ENCODE measurements around the gene NUDT22.
"Not testable (repeated sequence)": the region's sequence is repeated elsewhere in the genome, so short reads cannot be mapped to it uniquely, and the experiment has no call there.

NUDT22 gene

DNA sequence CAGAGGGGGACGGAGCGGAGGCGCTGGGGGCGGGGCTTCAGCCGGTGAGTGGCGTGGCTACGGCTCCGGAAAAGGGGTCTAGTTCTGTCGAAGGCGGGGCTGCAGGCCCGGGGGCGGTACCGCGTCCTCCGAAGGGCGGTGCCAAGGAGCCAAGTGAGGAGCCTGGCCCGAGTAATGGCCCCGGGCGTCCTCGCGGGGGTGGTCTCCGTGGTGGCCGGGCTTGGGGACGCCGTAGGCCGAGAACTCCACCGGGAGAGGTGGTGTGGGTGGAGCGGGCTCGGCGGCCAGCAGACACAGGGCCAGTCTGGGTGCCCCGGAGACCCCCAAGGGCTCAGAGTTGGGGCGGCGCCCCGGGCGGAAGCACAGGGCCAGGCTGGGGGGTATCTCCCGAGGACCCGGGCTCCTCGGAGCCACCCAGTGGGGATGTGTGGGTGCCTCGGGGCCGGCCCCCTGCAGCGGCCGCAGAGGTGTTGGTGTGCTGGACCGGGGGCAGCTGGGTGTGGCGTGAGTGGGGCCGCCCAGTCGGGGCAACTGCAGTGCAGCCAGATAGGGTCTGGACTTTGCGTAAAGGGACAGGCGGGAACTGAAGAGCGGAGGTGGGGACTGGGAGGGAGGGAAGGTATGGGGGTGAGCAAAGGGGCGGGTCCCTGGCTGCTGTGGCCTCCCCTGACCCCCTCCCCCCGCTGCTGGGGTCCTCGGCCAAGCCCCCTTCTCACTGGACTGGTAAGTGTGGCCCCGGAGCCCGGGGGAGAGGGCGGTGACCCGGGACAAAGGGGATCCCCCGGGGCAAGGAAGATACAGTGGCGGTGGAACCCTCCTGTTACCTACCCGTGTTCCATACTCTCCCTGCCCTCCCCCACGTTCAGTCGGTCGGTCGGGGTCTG is 15.7 kb downstream of the NUDT22 start:
- no peak for DNase-seq (ENCODE audit: low read depth, low spot score)

DNA sequence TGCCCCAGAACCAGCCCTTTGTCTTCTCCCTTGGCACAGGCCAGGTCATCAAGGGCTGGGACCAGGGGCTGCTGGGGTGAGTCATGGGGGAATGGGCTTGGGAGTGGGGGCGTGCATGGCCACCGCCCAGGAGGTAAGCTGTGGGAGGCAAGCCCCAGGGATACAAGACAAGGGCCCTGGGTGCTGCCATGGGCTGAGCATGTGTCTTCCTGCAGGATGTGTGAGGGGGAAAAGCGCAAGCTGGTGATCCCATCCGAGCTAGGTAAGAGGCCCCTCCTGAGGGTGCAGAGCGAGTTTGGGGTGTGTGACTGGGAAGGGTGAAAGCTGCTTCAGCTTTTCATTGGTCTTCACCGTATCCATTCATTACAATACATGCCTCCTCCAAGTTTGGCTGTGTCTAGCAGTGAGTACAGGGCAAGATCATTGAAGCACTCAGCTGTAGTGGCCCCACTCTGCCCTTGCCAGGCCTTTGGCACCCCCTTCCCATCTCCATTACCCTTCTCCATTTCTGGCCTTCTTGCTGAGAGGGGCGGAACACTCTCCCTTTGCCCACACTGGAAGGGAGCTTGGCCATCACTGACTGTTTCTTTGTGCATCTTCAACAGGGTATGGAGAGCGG is 17.3 kb downstream of the NUDT22 start:
- DNase-seq (ENCODE audit: low read depth, low spot score): no peak

DNA sequence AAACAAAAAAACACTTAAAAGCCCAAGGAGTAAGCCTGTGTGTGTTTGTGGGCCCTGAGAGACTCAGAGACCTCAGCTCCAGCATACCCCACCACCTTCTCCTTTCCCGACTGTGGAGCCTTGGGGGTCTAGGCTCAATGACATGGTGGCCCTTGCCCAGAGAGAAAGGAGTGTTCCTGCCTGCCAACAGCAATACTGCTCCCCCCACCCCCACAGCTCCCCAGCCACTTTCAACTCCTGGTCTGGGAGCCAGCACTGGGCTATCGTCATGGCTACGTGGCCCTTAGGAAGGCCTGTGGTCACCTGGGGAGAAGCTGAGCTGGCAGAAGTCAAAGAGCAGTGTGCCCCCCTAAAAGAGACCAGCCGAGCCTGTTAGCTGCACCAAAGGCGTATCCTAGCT is 18.0 kb downstream of the NUDT22 start:
- no peak for DNase-seq (ENCODE audit: low read depth, low spot score)

DNA sequence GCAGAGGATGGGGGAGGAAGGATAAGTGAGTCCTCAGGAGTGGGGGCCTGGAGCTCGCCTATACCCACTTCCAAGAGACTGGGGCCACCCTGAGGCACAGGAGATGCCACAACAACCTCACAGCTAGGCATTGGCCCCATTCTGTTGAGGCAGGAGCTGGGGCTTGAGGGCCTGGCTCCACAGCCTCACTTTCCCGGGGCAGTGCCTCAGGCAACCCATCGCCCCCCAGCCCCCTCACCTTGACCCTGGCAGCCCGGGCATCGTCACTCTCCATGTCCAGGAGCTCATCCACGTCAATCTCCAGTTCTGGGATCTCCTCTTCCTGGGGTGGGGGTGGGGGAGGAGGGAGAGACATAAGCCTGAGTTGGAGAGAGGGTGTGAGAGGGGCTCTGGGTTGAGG is 18.9 kb downstream of the NUDT22 start:
- DNase-seq (ENCODE audit: low read depth, low spot score): no peak

DNA sequence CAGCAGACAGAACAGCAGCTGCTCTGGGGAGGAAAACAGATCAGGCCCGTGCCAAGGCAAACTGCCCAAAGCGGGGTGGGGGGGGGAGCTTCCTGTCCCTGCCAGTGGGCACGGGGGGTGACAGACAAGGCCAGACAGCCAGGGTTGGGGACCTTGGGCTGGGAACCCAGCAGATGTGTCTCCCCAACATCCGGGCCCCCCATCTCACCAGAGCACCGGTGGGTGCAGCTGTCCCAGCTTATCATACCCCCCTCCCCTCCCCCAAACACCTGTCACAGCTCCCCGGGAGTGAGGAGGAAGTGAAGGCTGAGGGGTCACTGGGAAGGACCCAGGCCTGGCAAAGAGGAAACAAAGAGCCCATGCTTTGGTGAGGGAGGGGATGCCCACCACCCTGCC is 19.3 kb downstream of the NUDT22 start:
- no peak for DNase-seq (ENCODE audit: low read depth, low spot score)

DNA sequence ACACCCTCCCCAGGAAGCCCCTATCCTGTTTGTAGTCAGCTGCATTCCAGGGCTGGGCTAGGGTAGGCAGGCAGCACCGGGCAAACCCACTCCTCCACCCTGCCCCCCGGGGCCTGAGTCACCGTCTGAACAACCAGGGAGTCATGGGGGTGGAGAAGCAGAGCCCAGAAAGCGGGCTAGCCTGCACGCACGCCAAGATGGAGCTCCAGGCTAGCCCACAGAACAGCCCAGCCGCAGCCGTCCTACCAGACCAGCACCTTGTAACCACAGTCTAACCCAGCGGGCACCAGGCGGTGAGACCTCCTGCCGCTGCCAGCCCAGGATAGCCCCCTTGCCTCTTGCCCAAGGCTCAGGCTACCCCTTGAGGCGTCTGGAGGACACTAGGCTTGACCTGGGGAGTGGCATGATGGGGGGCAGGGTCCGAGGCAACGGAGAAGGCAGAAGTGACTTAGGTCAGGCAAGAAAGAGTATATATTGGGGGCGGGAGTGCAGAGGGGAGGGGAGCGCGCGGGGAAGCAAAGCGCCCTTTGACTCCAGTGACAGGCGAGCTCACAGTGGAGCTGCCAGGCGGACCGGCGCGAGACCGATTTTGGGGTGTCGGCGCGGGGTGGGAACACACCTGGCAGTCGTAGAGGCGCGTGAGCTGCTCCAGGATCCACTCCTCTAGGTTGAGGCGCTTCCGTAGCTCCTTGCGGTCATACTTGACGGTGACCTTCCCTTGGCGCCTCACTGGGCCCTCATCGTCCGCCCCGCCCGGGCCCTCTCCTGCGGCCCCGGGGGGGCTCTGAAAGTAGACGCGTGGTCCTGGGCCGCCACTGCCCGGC is 19.9 kb downstream of the NUDT22 start:
- DNase-seq (ENCODE audit: low read depth, low spot score): peak; percentile 67

DNA sequence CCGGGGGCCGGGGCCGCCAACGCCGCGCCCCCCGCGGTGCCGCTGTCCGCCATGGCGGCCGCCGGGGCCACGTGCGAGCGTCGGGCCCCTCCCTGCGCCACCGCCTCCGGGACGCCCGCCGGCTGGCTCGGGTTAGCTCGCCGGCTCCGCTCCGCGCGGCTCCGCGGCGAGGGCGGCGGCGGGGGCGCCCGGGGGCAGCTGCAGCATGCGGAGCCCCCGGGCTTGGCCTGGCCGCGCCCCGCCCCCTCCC is 20.5 kb downstream of the NUDT22 start:
- not testable (repeated sequence) for DNase-seq (ENCODE audit: low read depth, low spot score)

DNA sequence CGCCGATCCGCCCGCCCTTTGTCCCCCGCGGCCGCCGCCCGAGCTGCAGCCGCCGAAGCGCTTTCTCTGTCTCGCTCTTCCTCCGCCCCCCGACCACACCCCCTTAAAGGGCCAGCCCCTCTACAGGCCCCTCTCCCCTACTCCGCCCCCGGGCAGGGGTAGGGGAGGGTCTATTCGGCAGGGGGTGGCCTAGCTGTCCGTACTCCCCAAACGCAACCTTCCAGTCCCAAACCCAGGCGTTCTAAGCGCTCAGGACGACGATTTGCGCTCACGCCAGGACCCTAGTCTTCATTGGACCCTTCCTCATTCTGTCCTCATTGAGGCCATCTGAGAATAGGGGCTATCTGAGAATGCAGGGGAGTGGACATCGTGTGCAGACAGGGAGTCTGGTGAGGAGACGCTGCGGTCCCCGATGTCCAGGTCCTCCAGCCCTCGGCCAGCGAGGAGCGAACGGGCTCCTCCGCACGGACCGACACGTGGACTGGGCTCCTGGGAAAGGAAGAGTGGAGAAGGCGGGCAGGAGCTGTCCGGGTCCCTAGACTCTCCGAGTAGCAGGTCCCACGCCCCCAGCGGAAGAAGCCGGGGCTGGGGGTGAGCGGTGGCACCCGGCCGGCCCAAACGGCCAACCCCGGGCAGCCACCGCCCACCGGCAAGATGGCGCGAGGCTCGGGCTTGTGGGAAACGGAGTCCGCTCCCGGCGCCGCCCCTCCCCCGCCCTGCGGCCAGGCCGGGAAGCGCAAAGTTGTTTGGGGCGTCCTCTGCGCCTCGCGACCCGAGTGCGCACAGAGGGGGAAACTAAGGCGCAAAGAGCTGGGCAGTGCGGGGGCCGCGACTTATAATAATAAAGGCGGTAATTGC is 21.0 kb downstream of the NUDT22 start, which contains the start of gene PPP1R14B:
Gene PPP1R14B, minus strand, starts transcription at position 73 of the 858 bp plus-strand sequence. CDS start 270 bp downstream, outside the sequence.
- peak; percentile 78 for DNase-seq (ENCODE audit: low read depth, low spot score)

DNA sequence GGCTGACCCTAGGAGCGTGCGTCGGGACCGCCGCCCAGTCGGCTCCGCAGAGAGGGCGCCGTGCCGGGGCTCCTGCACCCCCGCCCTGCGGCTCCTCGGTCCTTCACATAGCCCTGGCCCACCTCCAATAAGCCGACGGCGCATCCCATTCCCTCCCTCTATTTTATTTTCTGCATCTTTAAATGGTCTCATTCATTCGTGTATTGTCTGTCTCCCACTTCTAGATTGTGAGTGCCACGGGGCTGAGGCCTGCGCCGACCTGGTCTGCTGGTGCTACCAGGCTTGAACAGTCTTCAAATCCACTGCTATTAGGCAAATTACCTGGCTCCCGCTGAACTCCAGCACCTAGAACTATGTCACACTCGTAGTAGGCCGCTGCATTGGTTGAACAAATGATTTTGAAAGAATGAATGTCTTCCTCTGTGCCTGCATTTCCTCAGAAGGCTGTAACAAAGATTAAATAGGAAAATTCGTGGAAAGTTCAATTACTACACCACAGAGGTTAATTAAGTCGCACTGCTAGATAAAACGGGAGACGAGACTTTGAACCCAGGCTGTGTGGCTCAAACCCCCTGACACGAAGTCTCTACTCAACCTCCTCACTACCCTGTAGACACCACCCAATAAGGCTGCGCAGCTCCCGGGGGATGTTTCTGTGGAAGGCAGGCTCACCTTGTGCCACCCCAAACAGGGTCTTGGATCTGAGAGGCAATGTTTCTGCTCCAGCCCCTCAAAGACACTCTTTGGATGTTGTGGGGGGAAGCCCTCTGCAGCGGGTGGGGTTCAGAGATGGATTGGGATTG is 21.9 kb downstream of the NUDT22 start:
- DNase-seq (ENCODE audit: low read depth, low spot score): no peak

DNA sequence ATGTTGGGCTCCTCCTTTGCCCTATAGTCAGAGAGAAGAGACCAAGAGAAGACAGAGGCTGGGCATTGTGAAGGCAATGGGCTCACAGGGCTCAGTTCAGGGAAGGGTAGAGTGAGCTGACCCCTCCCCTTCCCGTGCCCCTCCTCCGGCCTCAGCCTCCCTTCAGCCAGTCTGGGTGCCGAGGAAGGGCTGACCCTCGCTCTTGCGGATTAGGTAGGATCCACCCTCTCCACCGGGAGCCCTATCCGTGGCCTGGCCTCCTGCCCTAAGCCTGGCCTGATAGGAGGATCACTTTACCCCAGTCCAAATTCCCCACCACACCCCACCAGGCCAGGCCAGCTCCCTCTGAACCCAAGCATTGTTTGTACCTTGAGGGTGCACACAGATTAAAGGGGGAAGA is 22.5 kb downstream of the NUDT22 start:
- no peak for DNase-seq (ENCODE audit: low read depth, low spot score)

DNA sequence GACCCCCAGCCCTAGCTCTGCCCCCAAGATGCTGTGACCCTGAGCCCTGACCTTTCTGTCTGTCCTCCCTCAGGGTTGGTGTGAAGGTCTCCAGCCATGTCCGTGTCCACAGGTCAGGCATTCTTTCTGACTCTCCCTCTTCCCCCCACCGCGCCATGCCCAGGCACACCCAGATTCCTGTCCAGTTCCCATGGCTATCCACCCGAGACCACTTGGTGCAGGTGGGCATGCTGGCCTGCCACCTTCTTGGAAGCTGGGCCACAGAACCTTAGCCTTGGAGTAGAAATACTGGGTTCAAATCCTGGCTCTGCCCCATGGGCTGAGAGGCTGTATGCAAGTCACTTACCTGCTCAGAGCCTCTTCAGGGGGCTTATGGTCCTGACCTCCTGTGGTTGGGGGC is 23.0 kb downstream of the NUDT22 start:
- DNase-seq (ENCODE audit: low read depth, low spot score): no peak

DNA sequence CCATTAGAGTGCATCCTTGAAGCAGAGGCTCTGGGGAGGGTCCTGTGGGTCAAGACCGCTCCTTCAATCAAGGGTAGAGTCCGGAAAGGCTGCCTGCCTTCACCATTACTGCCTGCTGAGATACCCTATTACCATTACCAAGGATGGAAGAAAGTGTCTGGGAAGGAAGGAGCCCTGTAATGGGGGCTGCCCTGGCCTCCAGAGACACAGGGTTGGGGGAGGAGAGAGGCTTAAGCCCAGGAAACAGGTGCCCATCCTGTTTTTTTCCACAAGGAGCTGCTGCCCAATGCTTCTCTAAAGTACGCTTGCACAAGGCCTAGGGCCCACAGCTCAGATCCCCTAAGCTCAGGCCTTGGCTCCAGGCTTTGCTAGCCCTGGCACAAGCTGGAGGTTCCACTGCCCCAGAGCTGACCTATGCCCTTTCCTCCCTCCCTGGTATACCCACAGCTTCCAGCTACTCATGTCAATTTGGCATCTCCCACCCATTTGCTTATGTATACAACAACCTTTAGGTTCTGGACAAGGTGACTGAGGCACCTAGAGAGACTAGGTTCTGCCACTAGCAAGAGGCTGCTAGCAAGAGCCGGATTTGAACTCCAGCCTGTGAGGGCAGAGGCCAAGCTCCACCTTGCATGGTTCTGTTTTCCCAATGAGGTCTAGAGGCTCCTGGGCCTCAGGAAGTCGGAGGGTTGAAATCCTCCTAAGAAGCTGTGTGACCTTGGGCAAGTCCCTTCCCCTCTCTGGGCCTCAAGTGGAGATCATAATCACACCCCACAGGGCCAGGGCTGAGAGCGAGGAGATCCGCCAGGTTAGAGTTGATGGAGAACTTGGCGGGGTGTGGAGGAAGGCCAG is 23.7 kb downstream of the NUDT22 start:
- no peak for DNase-seq (ENCODE audit: low read depth, low spot score)

DNA sequence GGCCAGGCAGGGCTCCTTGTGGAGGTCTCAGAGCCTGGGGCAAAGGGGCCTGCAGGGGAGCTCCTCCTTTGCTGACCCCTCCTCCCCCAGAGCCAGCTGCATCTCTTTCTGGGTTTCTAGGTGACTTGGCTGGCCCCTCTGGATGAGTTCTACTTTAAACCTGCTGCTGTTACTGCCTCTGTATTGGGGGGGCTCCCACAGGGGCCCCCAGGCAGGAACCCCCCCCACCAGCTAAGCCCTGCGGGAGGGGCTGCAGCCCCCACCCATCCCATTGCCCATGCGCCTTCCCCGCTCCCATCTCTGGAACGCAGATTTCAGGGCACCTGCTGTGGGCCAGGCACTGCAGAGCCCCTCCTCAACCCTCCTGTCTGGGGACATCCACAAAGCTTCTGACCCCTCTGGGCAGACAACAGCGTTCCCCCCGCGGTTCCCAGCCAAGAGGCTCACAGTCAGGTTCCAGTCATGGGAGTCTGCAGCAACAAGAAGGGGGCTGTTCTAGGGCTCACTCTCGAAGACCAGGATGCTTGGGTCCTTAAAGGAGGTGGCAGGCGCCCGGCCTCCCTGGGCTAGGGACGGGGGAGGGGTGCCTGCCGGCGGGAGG is 24.4 kb downstream of the NUDT22 start:
- DNase-seq (ENCODE audit: low read depth, low spot score): no peak

DNA sequence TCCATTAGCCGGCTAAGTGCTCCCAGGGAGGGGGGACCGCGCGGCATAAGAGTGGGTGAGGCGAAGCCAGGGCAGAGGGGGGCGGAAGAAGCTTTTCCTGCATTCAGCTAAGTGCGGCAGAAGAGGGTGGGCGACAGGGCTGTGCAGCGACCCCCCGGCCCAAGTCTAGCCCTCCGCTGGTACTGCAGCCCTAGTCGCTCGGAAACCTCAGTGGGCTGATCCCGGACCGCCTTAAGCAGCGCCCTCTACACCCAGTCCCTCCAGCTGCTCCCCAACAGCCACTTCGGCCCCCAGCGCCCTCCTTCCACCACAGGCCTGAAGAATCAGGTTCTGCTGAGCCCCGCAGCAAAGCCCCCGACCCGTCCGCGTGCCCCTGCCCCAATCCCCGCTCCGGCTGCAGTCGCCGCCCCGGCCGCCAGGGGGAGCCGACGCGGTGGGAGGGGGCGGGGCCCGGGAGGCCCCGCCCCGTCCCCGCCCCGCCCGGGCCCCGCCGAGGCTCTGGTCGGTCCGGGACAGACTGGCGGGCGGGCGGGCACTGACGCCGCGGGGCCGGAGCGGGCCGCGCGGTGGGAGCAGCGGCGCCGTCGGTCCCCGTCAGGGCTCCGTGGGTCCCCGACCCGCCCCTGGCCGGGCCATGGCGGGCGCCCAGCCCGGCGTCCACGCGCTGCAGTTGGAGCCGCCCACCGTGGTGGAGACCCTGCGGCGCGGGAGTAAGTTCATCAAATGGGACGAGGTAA is 25.1 kb downstream of the NUDT22 start, which contains the start of gene PLCB3:
Gene PLCB3, plus strand, starts transcription at position 515 of the 737 bp plus-strand sequence. Its CDS starts 120 bp downstream, at position 635.
- DNase-seq (ENCODE audit: low read depth, low spot score): no peak

DNA sequence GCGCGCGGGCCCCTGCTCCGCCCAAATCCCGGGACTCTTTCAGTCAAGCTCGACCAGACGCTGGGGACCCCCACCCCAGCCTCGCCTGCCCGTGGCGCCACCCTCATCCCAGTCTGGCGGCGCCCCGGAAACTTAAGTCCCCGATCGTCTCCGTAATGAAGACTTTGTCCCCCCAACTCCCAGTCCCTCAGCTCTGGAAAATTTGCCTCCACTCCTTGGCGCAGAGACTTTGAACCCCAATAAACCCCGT is 25.6 kb downstream of the NUDT22 start:
- DNase-seq (ENCODE audit: low read depth, low spot score): no peak

DNA sequence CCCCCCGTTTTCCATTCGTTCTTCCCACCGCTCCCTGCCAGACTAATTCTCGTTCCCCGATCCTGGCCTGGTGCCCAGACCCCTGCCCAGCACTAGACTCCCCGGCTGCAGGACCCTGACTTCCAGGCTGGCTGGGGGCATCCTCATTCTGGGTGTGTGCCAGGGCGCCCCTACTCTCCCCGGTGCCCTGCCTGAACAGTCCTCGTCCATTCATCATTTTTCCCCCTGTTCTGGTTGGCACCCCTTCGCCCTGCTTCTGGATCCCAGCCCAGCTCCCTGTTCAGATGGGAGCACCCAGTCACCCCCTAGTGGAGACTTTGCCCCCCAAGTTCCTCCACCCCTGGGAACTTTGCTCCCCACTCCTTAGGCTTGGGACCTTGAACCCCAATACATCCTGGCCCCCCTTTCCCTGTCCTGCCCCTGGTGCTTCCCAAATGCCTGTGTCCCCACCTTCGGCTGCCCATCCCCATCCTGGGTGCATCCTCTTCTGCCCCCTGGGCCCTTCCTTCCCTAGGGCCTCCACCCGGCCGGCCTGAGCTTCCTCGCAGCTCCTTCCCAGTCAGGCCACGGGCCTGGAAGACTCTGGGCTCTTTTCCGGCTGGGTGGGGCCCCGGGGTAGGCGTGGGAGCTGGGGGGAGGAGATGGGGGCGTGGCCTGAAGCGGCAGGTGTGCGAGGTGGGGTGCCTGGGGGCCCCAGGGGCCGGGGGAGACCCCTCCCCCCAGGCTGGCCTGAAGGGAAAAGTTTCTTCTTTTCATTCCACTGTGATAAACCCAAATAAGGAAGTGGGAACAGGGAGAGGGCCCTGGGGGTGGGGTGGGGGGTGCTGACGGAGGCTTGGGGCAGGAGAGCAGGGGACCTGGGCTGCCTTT is 26.2 kb downstream of the NUDT22 start:
- DNase-seq (ENCODE audit: low read depth, low spot score): no peak

DNA sequence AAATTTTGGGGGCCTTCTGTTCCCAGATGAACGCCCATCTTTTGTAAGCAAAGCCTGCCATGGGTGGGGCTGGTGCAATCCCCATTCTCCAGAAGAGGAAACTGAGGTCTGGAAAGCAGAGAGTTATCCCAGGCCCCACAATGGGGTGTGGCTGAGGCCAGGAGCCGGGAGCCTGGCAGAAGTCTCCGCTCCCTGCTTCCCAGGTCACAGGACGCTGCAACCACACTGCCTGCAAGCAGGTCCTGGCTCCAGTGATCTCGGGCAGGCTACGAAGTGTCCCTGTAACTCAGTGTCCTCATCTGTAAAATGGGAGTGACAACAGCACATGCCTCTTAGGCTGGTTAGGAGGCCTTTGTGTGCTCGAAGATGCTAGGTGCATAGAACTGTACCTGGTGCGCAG is 27.0 kb downstream of the NUDT22 start:
- DNase-seq (ENCODE audit: low read depth, low spot score): no peak

DNA sequence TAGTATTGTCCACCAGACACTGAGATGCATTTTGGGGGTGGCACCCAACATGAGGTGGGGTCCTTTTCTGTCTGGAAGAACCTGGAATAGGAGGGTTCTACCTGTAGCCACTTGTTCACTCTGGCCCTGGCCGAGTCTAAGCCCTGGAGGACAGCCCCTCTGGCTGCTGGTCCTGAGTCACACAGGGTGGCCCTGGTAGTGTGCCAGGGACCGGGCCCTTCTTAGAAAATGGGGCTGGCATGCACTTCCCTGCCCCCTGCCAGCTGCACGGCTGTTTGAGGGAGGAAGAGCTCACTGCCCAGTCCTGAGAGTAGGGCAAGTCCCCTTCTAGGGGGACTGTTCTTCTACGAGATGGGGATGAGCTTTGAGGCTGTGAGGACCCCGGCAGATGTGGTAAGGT is 27.4 kb downstream of the NUDT22 start:
- no peak for DNase-seq (ENCODE audit: low read depth, low spot score)

Measured in activated naive CD8-positive, alpha-beta T cell treated with anti-CD3 and anti-CD28 coated beads, Interleukin-2, amount 50 U/mL, for 16 hours (primary cell).